GM18511 (cell line): ENCODE data around the gene DCLK2.

Experiments used
- ATAC-seq: cut with Tn5 transposase; IDR thresholded peaks from one replicate; pipeline ENCODE4 v1.9.1; 2021; ENCODE audit warnings: mild to moderate bottlenecking, moderate library complexity; ENCODE audit not compliant: unreplicated experiment

DCLK2 gene

GRCh38 chr4:150305995-150306394, 227.8 kb downstream of the DCLK2 start:
- ATAC-seq, result no peak

GRCh38 chr4:150306719-150307118, 228.5 kb downstream of the DCLK2 start:
- ATAC-seq, result no peak
